Fibroblast of skin of left quadriceps (primary cell): ENCODE measurements around the gene SV2C.

Experiments used
- DNase-seq, 2 experiments: peaks; one replicate each; pipeline ENCODE4 v3.0.0-alpha.2; 2013; ENCODE audit warnings: low read depth in 2 of 2

SV2C gene

DNA sequence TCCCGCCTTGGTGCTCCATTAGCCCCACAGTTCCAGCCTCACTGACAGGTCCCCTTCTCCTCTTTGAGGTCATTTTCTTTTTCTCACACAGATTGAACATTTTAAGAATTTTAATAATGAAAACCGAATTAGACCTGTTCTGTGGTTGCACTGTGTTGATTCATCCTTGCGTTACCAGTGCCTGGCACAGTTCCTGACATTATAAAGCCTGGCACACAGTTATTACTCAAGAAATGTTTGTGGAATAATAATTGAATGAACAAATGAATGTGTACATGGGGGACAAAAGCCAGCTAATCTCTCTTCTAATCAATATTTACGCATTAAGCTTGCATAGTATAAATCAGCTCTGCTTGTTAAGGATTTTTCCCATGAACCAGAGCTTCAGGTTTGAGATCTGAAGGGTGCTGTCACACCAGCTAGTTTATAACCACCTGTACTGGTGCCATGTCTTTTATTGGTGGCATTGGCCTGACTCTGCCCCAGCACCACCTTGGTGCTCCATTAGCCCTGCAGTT, 80.0 kb downstream of the SV2C start:
- no peak for DNase-seq

DNA sequence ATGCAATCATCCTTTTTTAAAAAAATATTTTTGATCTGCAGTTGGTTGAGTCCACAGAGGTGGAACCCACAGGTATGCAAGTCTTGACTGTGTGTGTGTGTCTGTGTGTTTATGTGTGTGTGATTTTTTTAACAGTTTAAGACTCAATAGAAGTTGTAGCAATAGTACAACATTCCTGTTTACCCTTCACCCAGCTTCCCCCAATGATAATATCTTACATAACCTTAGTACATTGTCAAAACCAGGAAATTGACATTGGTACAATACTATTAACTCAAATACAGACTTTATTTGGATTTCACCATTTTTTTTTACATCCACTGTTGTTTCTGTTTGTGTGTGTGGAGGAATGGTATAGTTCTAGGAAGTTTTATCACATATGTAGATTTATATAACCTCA, 81.8 kb downstream of the SV2C start:
- DNase-seq: no peak

DNA sequence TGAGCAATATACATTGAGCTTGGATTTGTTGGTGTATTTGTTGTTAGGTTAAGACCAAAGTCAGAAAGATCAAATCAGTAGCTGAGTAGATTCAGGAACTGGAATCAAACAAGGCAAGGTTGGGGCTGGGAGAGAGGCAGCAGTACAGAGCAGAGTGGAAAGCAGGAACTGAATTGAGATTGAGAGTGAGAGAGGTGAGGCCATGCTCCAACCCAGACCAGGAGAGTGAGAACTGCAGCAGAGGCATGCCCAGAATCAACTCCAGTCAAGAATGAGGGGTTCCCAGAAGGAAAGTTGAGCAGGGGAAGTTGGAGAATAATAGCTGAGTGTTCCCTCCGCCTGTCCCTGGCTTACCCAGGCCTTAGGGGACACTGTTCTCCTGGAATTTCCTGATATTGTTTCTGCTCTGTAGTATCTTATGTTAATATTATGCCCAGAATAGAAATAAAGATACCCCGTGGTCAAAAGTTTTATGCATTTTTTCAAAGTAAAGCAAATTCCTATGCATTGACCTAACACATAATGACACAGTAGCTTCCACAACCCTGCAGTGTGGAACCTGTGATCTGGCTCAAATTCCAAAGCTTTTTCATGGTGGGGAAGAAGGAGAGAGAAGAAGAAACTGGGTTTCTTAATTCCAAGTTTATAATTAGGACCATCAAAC, 82.7 kb downstream of the SV2C start:
- DNase-seq: no peak

DNA sequence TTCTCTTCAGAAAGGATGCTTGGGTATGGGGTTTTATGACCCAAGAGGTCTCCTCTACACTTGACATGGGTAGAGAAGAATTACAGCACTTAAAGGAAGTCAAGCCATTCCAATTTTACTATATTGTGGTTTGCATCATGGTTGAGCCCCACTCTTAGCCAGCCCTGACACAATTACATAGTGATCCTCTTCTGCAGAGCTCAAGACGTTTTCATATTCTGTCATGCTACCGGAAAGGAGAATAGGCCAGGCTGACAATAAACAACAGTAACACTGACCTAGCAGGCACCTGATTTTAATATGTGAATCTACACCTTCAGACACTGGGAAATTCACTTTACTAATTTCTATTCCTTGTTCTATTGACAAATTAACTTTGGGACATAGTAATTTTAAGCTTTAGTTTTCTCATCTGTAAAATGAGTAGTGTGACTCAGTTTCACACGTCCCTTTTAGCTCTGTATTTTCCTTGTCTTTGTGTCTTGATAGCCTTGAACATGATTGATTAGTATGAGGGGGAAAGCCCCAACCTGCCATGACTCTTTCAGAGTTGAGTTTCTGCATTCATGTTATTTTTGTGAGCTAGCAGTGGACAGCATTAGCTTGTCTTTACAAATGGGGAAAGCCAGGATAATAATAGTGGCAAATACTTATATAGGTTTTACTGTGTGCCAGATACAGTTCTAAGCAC, 83.8 kb downstream of the SV2C start:
- no peak for DNase-seq

DNA sequence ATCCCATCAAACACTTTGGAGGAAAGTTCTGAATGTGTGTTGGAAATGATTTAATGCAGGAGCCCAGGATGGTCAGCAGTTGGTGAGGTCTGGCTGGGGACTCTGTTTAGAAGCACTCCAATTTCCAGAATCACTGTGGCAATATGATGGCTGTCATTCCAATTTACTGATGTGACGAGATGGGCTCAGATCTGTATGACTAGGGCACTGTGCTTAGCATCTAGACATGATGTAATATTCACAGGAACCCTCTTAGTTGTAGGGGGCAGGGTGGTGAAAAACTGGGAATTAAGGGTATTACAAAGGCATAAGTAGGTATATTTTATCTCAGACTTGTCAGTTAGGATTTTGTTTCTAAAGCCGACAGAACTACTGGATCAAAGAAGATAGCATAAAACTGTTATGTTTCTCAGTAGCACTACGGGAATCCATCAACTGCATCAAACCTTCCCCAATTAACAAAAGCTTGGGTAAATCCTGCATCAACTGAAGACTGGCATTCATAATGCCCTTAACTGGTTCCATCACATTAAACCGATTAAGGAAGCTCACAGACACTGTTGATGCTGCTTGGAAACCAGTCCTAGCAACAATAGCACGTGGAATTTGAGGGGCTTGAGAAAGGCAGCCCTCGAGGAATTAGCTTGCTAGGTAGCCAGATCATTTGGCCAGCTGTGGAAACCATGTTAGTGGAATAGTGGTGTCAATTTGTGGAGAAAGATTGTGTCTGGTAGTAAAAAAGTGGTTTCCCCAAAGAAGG, 86.1 kb downstream of the SV2C start:
- no peak for DNase-seq

DNA sequence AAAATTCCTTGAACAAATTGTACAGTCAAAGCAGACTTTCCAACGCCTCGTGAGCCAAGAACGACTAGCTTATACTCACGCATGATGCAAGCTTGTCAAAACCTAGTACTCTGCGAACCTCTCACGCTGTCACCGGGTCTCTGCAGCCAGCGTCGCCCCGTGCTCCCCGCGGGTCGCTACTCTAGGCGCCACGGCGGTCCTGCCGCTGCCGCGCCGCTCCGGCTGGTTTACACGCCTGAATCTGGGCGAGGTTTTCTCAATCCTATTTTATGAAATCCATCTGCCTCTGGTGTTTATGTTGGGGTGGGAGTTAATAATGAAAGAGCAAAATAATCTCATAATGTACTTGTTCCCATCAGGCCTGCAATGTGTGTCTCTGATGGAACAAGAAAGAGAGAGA, 90.9 kb downstream of the SV2C start:
- no peak for DNase-seq

DNA sequence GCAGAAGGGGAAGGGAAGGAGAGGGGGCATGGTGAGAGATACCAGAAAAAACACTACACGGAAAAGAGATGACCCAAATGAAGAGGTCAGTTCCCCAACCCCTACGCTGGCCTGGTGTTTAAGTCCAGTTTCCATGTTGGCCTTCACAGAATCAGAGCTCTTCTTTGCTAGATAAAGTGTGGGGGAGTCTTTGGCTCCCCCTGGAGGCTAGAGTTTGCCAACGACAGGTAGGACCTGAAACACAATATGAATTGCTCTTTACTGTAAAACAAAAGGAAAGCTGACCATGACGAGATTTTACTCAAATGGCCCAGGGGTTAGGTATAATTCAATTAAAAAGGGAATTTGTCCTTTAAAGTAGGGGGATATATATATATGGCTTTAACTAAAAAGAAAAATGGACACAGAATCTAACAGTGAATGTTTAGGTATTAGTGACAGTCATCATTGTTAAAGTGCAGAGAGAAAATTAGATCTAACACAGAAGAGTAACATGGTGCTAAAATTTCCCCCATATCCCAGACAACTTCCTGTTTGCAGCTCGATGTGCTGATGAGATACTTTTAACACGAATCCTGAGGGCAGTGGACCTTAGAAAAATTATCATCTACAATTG, 92.0 kb downstream of the SV2C start:
- DNase-seq: peak; percentile 5 to 11

DNA sequence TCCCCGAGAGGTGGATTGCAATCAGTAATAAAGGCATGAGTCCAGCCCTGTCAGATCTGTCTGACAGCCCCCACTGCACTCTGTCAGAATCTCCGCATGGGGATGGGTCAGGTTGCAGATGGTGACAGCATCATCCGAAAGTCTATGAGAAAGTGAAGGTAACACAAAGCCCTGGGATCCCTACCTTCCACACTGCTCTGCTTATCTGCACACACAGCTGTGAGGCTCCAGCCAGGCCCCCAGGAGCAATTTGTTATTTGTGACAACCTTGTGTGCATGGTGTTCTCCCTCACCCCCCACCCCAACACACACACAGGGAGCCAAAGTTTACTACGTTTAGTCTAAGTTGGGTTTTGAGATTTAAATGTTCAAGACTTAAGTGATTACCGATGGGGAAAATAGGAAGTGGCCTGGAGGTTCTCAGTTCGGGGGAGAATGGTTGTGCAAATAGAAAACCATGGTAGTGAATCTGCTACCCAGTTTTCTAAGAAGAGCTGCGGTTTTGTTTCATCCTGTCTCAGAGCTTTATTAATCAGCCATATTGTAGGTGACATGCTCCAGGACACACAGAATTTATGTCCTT, 92.7 kb downstream of the SV2C start:
- DNase-seq: no peak

DNA sequence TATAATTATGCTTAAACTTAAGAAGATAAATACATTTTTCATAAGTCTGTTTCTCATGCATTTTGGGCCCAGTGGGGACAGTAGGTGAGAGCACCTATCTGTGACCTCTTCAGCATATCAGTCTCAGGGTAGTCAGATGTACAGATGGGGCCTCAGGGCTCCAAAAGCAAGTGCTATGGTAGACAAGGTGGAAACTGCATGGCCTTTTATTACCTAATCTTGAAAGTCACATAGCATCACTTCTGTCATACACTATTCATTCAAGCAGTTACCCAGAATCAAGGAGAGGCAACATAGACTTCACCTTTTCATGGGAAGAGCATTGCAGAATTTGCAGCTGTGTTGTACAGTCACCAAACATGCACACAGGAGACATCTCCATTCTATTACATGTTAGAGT, 94.8 kb downstream of the SV2C start:
- no peak for DNase-seq

DNA sequence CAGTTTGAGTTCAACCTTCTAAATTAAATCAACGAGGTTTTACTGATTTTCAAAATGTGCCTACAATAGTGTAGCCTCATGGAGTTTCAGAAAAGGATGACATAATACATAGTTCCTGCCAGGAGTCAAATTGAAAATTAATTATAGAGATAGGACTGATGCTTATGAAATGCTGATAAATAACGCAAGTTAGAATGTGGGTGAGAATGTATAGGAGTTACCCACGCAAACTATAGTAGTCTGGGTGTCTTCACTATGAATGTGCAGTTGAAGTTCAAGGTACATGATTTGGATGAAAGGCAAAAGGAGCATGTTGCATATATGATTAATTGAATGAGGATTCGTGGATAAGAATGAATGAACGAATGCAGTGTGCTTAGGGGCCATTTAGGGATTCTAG, 95.7 kb downstream of the SV2C start:
- DNase-seq: no peak

DNA sequence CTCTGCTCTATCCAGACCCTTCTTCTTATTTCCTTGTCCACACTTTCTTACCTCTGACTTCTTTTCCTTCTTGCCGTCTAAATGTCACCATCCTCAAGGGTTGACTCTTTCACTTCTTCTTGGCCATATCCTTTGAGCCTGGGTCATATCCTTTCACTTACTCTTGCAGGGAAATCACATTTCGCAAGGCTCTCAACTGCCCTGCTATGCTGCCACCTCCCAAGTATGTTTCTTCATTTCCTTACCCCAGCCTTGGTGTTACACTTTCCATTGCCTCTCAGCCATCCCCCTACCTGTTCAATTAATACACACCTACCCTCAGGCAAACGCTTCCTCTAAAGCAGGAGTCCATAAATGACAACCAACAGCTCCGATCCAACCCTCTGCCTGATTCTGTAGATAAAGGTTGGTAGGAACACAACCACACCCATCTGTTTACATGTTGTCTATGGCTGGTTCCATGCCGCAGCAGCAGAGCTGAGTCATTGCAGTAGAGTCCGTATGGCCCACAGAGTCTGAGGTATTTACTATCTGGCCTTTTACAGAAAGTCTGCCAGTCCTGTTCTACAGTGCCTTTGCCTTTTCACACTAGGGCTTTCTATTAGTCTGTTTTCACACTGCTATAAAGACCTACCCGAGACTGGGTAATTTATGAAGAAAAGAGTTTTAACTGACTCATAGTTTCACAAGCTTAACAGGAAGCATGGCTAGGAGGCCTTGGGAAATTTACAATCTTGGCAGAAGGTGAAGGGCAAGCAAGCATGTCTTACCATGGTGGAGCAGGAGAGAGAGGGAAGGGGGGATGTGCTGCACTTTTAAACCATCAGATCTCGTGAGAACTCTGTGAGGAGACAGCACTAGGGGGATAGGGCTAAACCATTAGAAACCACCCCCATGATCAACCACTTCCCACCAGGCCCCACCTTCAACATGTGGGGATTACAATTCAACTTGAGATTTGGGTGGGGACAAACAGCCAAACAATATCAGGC, 97.9 kb downstream of the SV2C start:
- DNase-seq: no peak

DNA sequence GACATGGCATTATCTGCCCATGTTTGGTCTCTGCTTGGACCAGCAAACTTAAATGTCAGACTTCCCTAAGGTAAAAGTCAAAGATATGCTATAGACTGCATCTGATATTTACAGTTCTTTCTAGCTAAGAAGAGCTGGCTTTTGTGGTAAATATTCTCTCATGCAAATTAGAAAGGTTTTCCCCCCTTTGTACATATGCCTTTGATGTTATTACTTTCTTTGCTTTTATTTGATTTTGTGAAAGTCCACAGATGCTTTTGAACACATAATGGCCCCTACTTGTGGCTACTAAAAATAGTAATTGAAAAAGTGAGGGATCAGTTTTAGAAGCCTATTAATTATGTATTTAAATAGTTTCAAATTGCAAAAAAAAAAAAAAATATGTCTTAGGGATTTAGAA, 104.2 kb downstream of the SV2C start:
- DNase-seq: no peak

DNA sequence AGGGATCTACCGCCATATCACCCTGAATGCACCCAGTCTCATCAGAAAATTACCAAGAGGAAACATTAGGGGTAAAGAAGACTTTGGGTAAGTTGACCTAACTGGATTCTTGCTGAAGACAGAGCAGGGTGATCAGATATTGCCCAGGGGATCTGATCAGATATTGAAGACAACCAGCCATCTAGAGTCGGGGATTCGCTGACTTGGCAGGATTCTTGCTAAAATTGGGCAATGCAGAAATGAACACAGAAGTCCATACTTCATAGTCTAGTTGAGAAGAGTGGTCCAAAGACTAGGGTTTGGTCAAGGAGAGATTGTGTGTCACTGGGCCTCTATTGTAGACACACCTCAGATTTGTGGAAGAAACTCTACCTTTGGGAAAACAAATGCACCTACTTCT, 107.2 kb downstream of the SV2C start:
- DNase-seq: no peak

DNA sequence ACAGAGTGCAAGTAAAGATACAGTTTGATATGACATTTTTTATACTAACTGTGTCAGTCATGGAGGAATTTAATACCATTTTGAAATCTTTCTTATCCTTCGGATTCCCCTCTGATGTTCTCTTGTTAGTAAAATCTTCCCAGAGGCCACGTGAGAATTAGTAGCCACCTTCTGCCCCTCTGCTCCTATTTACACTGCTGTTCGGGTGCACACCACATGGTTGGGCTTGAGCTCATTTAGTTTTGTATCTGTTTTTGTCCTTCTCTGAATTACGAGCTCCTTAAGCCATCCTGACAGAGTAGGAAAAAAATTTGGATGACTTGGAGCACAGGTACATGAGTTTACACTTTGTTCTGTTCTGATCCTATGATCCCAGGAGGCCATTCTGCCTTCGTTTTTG, 109.7 kb downstream of the SV2C start:
- DNase-seq: no peak

DNA sequence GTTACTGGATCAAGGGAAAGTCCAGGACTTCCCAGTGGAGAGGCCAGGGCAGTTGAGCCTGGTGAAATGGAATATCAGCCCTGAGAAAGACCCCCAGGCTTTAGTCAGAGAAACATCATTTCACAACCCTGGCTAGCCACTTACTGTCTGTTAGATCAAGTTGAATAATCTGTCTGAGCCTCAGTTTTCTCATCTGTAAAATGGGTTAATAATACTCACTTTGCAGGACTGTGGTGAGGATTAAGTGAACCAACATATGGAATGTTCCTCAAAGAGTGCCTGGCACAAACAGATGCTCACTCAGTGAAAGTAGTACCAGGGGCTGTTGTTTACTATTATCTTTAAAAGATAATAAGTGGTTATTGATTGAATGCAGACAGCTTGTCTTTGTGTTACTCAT, 110.5 kb downstream of the SV2C start:
- no peak for DNase-seq

DNA sequence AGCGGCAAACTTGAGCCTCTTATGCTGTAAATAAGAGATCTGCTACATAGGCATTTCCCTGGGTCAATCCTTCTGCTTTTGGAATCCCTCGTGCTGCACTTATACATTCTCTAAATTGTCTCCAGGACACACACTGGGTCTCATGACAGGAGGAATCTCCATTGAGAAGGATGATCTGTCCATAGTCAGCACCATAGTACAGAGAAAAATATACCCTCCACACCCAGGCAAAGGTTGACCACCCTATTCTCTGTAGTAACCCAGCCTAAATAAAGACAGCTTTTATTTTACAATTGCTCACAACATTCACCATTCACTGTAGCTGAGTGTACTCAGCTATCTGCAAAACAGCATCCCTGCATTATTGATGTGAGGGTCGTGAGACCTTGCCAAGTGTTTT, 111.2 kb downstream of the SV2C start:
- no peak for DNase-seq

DNA sequence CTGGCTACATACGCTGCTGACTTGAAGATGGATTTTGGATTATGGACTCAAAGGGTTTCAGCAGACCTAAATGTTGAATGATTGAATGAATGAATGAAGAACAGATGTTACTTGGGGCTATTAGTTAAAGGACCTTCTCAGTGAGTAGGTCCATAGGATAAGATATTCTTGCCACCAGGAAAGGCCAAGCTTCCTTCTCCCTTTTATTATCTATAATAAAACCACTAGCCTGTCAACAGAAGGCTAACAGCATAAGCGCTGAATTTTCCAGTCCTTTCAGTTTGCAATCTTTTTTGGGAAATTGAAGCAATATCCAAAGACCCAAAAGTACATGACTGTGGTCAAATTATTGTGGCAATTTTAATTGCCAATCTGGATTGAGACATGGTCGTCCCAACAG, 113.3 kb downstream of the SV2C start:
- no peak for DNase-seq

DNA sequence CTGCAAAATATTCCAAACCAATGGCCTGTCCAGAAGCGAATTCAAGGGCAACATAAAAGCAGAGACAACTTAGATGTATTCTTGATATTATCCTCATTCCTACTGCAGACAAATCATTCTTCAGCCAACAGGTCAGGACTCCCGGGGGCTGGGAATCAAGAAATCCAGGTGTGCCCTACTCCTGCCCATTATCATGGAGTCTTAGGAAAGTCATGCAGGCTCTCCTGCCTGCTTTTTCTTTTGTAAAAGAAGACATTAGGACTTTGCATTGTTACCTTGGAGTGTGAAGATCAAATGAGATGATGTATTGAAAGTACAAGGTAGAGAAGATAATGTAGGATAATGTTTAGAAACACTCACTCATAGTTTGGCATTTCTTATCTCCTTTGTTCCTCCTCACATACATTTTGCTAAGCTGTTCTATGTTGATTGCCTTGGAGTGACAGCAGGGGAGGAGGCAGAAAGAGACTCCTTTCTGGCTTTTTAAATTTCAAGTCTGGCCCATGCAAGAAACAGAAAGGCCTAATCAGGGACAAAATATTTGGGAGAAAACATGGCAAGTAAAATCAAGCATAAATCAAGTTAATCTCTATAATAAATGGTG, 113.8 kb downstream of the SV2C start:
- DNase-seq: no peak

DNA sequence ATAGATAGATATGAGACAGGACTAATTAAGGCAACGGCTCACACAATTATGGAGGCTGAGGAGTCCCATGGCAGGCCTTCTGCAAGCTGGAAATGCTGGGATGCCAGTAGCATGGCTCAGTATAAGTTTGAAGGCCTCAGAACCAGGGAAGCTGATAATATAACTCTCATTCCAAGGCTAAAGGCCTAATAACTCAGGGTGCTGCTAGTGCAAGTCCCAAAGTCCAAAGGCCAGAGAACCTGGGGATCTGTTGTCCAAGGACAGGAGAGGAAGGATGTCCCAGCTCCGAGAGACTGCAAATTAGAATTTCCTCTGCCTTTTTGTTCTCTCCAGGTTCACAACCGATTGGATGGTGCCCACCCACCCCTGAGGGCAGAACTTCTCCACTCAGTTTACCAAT, 114.5 kb downstream of the SV2C start:
- no peak for DNase-seq
